NB4 (cell line): Measurements from ENCODE around the gene ZBTB1.

Experiments
- DNase-seq: peaks from one replicate; pipeline ENCODE4 v3.0.0; 2010; ENCODE audit warnings: low read depth
- H3K4me3 ChIP-seq: one replicate; pipeline ENCODE4 v1.5.1; 2011; ENCODE audit warnings: mild to moderate bottlenecking, low read depth, low read length, moderate library complexity
- MYC ChIP-seq: IDR thresholded peaks from 2 replicates; pipeline ENCODE4 v1.6.1; 2011; ENCODE audit warnings: low read depth, low read length
- POLR2A ChIP-seq: IDR thresholded peaks from 2 replicates; pipeline ENCODE4 v1.6.1; 2011; ENCODE audit warnings: mild to moderate bottlenecking; ENCODE audit not compliant: insufficient read length; ENCODE audit errors: extremely low read depth
- TF ChIP-seq, protein P1 (sequence below): IDR thresholded peaks from one replicate; pipeline ENCODE4 v1.5.1; 2012; ENCODE audit warnings: low read depth, low read length
- TF ChIP-seq, protein P2 (sequence below): IDR thresholded peaks from 2 replicates; pipeline ENCODE4 v1.6.1; 2011; ENCODE audit warnings: low read depth, low read length

ZBTB1 gene

DNA sequence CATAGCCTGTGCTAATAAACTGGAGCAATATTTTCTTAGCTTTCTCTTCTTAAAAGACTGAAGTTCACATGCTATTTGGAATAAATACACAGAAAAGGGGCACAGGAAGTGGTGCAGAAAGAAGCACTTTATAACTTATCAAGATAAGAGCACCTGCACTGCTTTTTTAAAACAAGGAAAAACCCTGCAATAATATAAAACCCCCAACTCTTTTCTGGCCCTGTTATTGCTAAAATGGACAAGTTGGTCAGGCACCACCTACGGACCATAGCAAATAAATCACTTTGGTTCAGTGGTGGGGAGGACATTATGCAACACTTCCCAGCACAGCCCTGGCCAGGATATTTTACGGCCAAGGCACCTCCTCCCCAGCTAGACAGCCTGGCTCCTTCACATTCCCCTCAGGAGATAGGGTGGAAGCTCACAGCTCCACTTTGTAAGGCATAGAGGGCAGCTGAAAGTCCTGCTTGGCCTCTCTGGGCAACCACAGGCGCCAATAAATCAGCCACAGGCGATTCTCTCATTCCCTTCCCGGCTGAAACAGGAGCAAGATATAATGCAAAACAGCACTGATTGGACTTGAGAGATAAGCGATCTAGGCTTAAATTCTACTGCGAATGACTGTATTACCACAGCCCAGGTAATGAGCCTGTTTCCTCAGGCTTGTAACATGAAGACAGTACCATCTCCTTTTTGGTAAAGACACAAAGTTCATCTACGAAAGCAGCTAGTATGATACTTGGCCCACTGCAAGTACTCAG is 3.0 kb upstream of the ZBTB1 start:
- no peak for TF ChIP-seq POLR2A
- TF ChIP-seq, protein P1, sequence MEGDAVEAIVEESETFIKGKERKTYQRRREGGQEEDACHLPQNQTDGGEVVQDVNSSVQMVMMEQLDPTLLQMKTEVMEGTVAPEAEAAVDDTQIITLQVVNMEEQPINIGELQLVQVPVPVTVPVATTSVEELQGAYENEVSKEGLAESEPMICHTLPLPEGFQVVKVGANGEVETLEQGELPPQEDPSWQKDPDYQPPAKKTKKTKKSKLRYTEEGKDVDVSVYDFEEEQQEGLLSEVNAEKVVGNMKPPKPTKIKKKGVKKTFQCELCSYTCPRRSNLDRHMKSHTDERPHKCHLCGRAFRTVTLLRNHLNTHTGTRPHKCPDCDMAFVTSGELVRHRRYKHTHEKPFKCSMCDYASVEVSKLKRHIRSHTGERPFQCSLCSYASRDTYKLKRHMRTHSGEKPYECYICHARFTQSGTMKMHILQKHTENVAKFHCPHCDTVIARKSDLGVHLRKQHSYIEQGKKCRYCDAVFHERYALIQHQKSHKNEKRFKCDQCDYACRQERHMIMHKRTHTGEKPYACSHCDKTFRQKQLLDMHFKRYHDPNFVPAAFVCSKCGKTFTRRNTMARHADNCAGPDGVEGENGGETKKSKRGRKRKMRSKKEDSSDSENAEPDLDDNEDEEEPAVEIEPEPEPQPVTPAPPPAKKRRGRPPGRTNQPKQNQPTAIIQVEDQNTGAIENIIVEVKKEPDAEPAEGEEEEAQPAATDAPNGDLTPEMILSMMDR = no peak
- H3K4me3 ChIP-seq = peak overlapping the region; percentile 3
- DNase-seq = peak; percentile 40

DNA sequence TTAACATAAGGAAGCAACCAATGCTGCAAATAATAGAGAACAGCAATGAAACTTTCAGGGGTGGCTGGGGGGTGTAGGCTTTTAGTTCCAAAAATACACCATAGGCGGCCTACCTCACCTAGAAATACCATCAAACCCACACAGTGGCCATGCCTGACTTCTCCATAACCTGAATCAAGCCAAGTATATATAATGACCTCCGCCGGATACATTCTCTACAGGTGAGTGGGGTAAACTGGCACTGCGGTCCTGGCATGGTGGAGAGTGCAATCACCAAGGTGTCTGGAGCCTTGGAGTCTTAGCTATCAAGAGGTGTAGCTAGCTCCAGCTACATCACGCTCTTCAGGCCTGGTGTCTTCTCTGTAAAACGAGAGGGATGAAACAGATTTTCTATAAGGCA is 2.1 kb upstream of the ZBTB1 start:
- H3K4me3 ChIP-seq = peak overlapping the region; percentile 82
- TF ChIP-seq MYC (no peak), POLR2A (no peak)
- TF ChIP-seq, protein P2, sequence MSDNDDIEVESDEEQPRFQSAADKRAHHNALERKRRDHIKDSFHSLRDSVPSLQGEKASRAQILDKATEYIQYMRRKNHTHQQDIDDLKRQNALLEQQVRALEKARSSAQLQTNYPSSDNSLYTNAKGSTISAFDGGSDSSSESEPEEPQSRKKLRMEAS = no peak
- TF ChIP-seq, protein P1 = no peak
- no peak for DNase-seq

DNA sequence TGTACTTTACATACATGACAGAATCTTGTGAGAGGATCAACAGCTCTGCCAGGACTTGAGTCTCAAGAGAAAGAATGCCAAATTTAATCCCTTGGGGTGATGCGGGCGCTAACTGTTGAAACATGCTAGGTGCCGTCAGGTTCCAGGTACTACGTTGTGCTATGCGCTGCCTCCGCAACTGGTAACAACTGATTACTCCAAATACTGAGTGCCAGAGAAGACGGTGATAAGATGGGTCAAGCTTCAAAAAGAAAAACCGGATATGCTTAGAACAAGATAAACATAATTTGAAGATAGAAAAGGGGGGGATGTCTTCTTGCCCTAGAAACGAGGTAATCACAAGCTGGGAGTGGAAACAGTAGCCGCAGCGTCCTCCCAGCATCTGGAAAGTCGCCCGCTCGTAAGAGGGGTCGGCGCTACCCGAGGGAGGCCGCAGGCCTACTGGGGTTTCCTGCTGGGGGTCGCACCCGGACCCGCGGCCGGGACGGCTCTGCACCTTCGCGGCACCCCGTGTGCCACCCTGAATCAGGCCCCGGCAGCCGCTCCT is 1.6 kb upstream of the ZBTB1 start:
- DNase-seq = no peak
- TF ChIP-seq, protein P1 = no peak
- TF ChIP-seq, protein P2 = no peak
- TF ChIP-seq MYC (no peak), POLR2A (no peak)
- peak overlapping the region; percentile 82 for H3K4me3 ChIP-seq

DNA sequence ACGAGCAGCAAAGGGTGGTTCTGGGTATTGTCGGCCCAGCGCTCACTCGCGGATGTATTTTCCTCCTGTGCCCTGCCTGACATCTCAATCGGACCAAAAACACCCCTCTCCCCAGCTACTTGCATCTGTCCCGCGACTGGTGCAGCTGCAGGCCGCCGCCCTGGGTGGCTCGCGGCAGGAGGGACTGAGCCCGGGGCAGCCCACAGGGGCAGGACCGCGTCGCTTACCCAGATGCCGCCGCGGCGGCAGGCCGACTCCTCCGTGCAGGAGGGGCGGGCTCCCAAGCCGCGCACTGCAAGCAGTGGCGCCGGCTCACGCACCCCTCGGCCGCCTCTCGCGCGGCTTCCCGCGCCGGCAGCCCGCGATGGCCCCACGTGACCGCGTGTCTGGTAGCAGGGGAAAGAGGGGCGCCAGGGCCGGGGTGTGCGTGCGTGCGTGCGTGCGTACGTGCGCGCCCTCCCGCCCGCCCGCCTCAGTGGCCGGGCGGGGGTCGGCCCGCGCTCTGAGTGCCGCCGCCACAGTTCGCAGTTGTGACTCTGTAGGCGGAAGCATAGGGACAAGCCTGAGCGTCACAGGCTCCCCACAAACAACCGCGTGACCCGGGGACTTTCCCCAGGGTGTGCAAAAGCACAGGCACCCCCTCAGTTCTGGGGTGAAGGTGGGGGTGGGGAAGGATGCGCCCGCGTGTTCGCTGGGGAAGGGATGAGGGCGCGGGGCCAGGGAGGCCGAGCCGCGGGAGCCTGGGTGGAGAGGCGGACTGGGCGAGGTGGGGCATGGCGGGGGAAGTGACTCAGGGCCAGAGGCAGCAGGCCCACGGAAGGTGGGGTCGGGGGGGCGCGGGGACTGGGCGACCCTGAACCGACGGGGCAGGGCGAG is 898 bp upstream of the ZBTB1 start, which contains the start of gene ZBTB25:
ZBTB25 (minus strand) TSS at position 405 of the 876 bp plus-strand sequence. CDS start 13,305 bp downstream, outside the sequence.
- TF ChIP-seq, protein P1 = no peak
- TF ChIP-seq MYC (peak; percentile 65), POLR2A (peak; percentile 85)
- TF ChIP-seq, protein P2 = peak; percentile 83
- peak within 1 kb of the TSS; percentile 82 for H3K4me3 ChIP-seq
- peak; percentile 94 for DNase-seq

DNA sequence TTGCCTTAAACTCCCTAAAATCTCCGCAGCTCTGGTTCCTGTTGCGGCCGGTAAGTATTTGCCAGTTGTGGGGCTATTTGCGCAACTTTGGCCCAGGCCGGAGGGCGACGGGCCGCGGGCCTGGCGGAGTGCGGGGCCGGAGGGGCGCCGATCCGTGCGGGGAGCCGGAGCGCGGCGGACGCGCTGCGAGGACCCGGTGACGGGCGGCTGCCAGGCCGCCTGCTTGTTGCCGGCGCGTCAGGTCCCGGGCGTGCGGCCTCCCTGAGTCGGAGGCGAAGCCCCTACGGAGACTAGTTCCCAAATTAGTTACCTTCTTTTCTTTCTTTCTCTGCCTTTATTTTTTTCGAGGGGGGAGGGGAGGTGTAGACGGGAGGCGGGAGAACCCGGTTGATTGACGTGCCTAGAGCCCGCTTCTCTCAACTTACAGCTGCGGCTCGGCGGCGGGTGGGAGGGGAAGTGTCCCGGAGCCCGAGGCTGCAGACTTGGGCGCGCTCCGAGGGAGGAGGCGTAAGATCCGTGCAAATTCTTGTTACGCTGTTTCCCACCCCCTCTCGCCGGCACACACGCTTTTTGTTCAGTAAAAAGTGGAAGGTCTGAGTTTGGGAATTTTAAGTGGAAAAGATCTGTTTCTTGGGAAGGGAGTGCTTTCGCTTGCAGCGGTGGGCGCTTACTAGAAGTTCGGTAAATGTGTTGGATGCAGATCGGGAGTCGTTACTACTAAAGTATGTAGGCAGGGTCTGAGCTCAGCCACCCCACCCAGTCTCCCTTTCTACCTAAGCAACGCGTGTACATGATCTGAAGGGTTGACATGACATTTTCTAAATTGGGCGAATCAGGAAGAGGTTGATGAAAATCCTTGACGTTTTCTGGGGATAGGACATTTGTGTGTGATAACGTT is 576 bp downstream of the ZBTB1 start:
- peak overlapping the region; percentile 75 for H3K4me3 ChIP-seq
- DNase-seq = peak; percentile 90
- TF ChIP-seq, protein P1 = no peak
- TF ChIP-seq, protein P2 = no peak
- TF ChIP-seq POLR2A (no peak), MYC (no peak)
